Measurements from ENCODE around the gene AOPEP. TPM values are rescaled to one million over a fixed set of nuclear protein-coding genes. Genes with fewer than 3 reads are reported as not detected.

AOPEP gene
- polyA plus RNA-seq, 1 donor from 2014 or later: 10.0 TPM

GRCh38 chr9:94882966-94883641 is 156.6 kb downstream of the AOPEP start:
- Histone ChIP-seq H3K9me2 (ENCODE audit: insufficient read depth, low read length) (no peaks in the 10 kb centered on the region), H3K79me2 (replicated peaks; ENCODE audit: insufficient read depth, low read length) (no peaks in the 10 kb centered on the region), H3K27ac (ENCODE audit: low read length) (no peak overlapping the region), H3F3A (ENCODE audit: insufficient read depth, low read length, poor library complexity, severe bottlenecking) (no peaks in the 10 kb centered on the region), H2AFZ (ENCODE audit: low read depth, low read length) (no peak overlapping the region), H3K27me3 (ENCODE audit: insufficient read depth, low read depth, low read length) (no peaks in the 10 kb centered on the region), H3K4me3 (ENCODE audit: low read length) (no peak overlapping the region), H3K9me3 (ENCODE audit: low read length) (no peaks in the 10 kb centered on the region), H4K20me1 (ENCODE audit: insufficient read depth) (no peaks in the 10 kb centered on the region), H3K9ac (ENCODE audit: low read length) (no peak overlapping the region), H3K36me3 (ENCODE audit: insufficient read depth, low read length) (no peaks in the 10 kb centered on the region), H3K4me2 (ENCODE audit: low read length) (no peak overlapping the region)
- TF ChIP-seq MXI1 (conservative IDR thresholded peaks at IDR 0.05; ENCODE audit: poor library complexity, severe bottlenecking) (no peak), POLR2AphosphoS5 (IDR thresholded peaks at IDR 0.05) (no peak), EZH2 (IDR thresholded peaks at IDR 0.05; ENCODE audit: borderline replicate concordance, insufficient read depth, low read length, poor library complexity, severe bottlenecking) (no peak), REST (IDR thresholded peaks at IDR 0.05; ENCODE audit: borderline replicate concordance) (no peak), RAD21 (conservative IDR thresholded peaks at IDR 0.05) (no peak), TAF1 (IDR thresholded peaks at IDR 0.05; ENCODE audit: low read depth) (no peak), CTCF (IDR thresholded peaks at IDR 0.05; ENCODE audit: poor library complexity, severe bottlenecking) (no peak), EP300 (conservative IDR thresholded peaks at IDR 0.05; ENCODE audit: poor library complexity, severe bottlenecking) (no peak), SMC3 (conservative IDR thresholded peaks at IDR 0.05; ENCODE audit: poor library complexity) (no peak)

- no peaks in the 10 kb centered on the region for H3K27me3 ChIP-seq (ENCODE audit: insufficient read depth, low read depth, low read length)
- no peak overlapping the region for H3K4me2 ChIP-seq (ENCODE audit: low read length)
- H3K9ac ChIP-seq (ENCODE audit: low read length): no peak overlapping the region
- no peaks in the 10 kb centered on the region for H3F3A ChIP-seq (ENCODE audit: insufficient read depth, low read length, poor library complexity, severe bottlenecking)
- no peaks in the 10 kb centered on the region for H3K9me3 ChIP-seq (ENCODE audit: low read length)
- TF ChIP-seq CTCF (IDR thresholded peaks at IDR 0.05; ENCODE audit: poor library complexity, severe bottlenecking): no peak
- TF ChIP-seq EP300 (conservative IDR thresholded peaks at IDR 0.05; ENCODE audit: poor library complexity, severe bottlenecking): no peak
- TF ChIP-seq REST (IDR thresholded peaks at IDR 0.05; ENCODE audit: borderline replicate concordance): no peak
- no peak for TF ChIP-seq RAD21 (conservative IDR thresholded peaks at IDR 0.05)
- no peak for TF ChIP-seq EZH2 (IDR thresholded peaks at IDR 0.05; ENCODE audit: borderline replicate concordance, insufficient read depth, low read length, poor library complexity, severe bottlenecking)
- no peak for TF ChIP-seq SMC3 (conservative IDR thresholded peaks at IDR 0.05; ENCODE audit: poor library complexity)
- TF ChIP-seq MXI1 (conservative IDR thresholded peaks at IDR 0.05; ENCODE audit: poor library complexity, severe bottlenecking): no peak
- no peak for TF ChIP-seq TAF1 (IDR thresholded peaks at IDR 0.05; ENCODE audit: low read depth)
- no peak for TF ChIP-seq POLR2AphosphoS5 (IDR thresholded peaks at IDR 0.05)
- no peaks in the 10 kb centered on the region for H3K9me2 ChIP-seq (ENCODE audit: insufficient read depth, low read length)
- H3K4me3 ChIP-seq (ENCODE audit: low read length): no peak overlapping the region
- H3K27ac ChIP-seq (ENCODE audit: low read length): no peak overlapping the region
- H3K79me2 ChIP-seq (replicated peaks; ENCODE audit: insufficient read depth, low read length): no peaks in the 10 kb centered on the region
- H3K36me3 ChIP-seq (ENCODE audit: insufficient read depth, low read length): no peaks in the 10 kb centered on the region
- H4K20me1 ChIP-seq (ENCODE audit: insufficient read depth): no peaks in the 10 kb centered on the region
- H2AFZ ChIP-seq (ENCODE audit: low read depth, low read length): no peak overlapping the region
Measured at GRCh38 chr9:94885854-94886447, 159.5 kb downstream of the AOPEP start.
